Activated CD8-positive, alpha-beta memory T cell treated with anti-CD3 and anti-CD28 coated beads, Interleukin-2, amount 50 U/mL, for 24 hours (primary cell): ENCODE data around the gene KDM2B.
A peak's percentile ranks its signal among the peaks of the same experiment; 100 is the strongest.

ENCODE experiments used
- DNase-seq: peaks from one replicate; pipeline ENCODE4 v3.0.0-alpha.2; 2020; ENCODE audit errors: extremely low read depth

The KDM2B gene

DNA sequence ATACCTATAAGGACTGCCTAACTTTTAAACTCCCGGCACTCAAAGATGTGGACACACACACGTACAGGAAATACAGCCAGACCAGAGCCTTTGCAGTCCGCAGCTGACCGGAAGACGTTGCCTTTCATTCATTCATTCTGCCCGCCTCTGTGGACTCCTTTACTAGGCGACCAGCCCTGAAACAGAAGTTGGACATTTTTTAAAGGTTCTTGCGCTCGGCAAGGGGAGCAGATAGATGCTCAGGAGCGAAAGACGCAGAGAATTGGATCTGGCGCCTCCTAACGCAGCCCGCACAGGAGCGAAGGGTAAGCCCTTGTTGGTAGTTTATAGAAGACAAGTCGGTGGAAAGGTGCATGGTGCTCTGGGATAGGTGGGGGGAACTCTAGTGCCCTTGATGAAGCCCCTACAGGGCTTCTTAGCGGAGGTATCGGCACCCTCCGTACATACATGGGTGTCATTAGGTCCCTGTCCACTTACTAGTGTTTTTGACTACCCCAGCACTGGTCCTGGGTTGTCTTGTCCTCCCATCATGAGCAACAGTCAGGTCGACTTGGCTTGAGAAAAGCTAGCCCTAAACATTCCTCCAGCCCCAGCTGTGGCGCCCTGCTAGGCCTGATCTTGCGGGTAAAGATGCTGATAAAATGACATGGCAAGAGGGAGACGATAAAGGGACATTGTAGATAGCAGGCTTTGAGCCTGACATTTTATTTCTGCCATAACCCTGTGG lies at the start of gene KDM2B:
TSS of gene KDM2B (minus strand) at position 65 of the 727 bp plus-strand sequence. CDS start 112 bp downstream, outside the sequence.
- no peak for DNase-seq

DNA sequence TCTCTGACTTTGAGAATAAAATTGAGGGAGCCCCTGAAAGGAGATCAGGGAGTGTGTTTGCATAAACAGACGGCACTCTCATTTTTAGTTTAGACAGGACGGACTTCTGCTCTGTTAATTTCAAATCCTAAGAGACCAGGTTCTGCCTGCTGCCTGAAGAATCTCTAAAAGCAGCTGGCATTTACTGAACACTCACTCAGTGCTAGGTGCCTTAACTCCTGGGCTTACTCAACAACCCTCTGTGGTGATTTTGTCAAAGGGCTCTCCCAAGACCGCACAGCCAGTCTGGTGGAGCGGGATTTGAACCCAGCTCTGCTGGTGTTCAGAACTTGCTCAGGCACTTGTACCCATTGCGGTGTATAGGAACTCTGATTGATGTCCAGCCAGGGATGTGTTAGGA lies 47.7 kb upstream of the KDM2B start:
- DNase-seq: no peak

DNA sequence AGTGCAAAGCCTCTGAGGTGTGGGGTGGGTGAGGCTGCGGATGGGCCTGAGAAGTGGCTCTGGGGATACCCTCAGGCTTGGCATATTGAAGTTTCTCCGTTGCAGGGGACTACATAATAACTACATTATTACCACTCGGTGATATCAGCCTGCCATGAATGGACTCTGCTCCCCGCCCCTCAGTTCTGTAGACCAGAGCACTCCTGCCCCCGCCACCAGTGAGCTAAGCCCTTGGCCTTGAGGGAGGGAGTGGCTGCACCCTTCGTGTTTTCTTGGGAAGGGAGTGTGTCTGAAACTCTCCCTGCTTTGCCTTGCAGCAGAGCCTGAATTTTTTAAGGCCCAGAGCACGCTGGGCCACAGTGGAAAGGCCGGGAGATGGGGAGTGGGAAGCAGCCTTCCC lies 47.2 kb upstream of the KDM2B start:
- no peak for DNase-seq

- DNase-seq: peak; percentile 85
Measured at GRCh38 chr12:121626853-121627640, 46.2 kb upstream of the KDM2B start.

DNA sequence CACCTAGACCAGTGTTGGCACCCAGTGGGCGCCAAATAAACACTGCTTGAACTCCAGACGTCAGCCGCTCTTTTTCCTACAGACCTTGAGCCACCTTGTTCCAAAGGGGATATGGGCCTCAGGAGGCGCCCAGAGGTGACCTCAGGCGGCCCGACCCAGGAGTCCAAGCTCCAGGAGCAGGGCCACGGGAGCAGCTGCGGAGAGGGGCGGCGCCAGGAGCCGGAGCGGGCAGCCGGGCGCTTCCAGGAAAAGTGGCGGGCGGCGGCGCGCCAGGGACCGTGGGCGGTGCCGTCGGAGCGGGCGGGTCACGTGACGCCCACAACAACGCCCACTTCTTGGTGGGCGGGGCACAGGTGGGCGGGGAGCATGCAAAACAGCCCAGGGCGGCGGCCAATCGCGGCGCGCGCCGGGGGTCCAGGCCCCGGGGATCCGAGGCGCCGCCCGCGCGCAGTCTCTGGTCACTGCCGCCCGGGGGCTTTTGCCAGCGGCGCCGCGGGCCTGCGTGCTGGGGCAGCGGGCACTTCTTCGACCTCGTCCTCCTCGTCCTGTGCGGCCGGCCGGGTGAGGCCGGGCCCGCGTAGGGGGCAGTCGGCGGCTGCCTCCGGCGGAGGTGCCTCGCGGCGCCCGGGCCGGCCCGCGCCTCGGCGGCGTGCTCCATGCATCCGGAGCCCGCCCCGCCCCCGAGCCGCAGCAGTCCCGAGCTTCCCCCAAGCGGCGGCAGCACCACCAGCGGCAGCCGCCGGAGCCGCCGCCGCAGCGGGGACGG lies 45.4 kb upstream of the KDM2B start, which contains the start of gene ORAI1:
TSS of gene ORAI1 (plus strand) at position 444 of the 766 bp plus-strand sequence.
- peak; percentile 80 for DNase-seq

GRCh38 chr12:121620333-121620891 lies 39.6 kb upstream of the KDM2B start:
- DNase-seq: no peak

GRCh38 chr12:121618659-121619233 lies 37.9 kb upstream of the KDM2B start:
- DNase-seq: no peak

- DNase-seq: no peak
Measured at GRCh38 chr12:121614872-121615467, 34.1 kb upstream of the KDM2B start.

GRCh38 chr12:121613462-121613861 lies 32.6 kb upstream of the KDM2B start:
- DNase-seq: no peak

GRCh38 chr12:121611306-121611705 lies 30.5 kb upstream of the KDM2B start:
- DNase-seq: no peak

GRCh38 chr12:121610239-121611149 lies 29.7 kb upstream of the KDM2B start:
- no peak for DNase-seq

GRCh38 chr12:121608301-121608700 lies 27.5 kb upstream of the KDM2B start:
- DNase-seq: no peak

DNA sequence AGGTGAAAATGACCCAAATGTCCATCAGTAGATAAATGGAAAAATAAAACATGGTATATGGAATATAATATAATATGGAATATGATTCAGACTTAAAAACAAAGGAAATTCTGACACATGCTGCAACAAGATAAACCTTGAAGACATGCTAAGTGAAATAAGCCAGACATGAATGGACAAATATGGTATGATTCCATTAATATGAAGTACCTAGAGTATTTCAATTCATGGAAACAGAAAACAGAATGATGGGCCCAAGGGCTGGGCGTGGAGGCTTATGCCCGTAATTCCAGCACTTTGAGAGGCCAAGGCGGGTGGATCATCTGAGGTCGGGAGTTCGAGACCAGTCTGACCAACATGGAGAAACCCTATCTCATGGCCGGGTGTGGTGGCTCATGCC lies 22.8 kb upstream of the KDM2B start:
- no peak for DNase-seq

DNA sequence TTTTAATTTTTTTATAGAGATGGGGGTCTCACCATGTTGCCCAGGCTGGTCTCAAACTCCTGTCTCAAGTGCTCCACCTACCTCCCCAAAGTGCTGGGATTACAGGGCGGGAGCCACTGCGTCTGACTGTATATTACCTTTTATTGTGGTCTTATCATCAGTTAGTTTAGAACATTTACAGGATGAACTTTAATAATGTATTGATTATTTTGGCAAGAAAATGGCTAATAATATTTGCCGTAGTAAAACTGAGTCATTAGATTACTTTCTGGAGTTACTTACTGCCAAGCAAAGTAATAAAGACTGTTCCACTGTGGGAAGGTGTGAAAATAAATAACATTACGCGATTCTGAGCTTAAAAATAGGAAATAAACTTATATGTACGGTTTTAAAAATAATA lies 21.9 kb upstream of the KDM2B start:
- DNase-seq: no peak

GRCh38 chr12:121600702-121601336 lies 20.0 kb upstream of the KDM2B start:
- no peak for DNase-seq

DNA sequence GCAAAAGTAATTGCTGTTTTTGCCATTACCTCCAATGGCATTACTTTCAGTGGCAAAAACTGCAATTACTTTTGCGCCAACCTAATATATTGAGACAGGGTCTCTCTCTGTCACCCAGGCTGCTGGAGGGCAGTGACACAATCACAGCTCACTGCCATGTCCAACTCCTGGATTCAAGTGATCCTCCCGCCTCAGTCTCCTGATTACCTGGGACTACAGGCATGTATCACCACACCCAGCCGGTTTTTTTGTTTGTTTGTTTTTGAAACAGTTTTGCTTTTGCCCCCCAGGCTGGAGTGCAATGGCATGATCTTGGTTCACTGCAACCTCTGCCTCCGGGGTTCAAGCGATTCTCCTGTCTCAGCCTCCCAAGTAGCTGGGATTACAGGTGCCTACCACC lies 15.7 kb upstream of the KDM2B start:
- DNase-seq: no peak

GRCh38 chr12:121595520-121595919 lies 14.7 kb upstream of the KDM2B start:
- DNase-seq: no peak

- no peak for DNase-seq
Measured at GRCh38 chr12:121592320-121592719, 11.5 kb upstream of the KDM2B start.

GRCh38 chr12:121590476-121591143 lies 9.8 kb upstream of the KDM2B start:
- DNase-seq: peak; percentile 42
